Ammon's horn (tissue), 1 donor: Measurements from ENCODE around the gene HEBP1.
"Not testable (repeated sequence)": the region's sequence is repeated elsewhere in the genome, so short reads cannot be mapped to it uniquely, and the experiment has no call there.

Experiments
- DNase-seq: peaks from one replicate; pipeline ENCODE4 v3.0.0-alpha.2; 2016; ENCODE audit warnings: low spot score

HEBP1 gene

GRCh38 chr12:12999959-13000615 is at the start of gene HEBP1:
Gene HEBP1 (minus strand): TSS chr12:13000265. CDS start chr12:13000114, 151 bp downstream.
- DNase-seq = peak; percentile 99

- no peak for DNase-seq
Observed at GRCh38 chr12:13049816-13050215, 49.8 kb upstream of the HEBP1 start.

GRCh38 chr12:13046964-13047363 is 46.9 kb upstream of the HEBP1 start:
- no peak for DNase-seq

GRCh38 chr12:13045816-13046215 is 45.8 kb upstream of the HEBP1 start:
- DNase-seq = no peak

GRCh38 chr12:13044906-13045299 is 44.8 kb upstream of the HEBP1 start:
- no peak for DNase-seq

GRCh38 chr12:13044002-13044905 is 44.2 kb upstream of the HEBP1 start, which contains the start of gene FAM234B:
Gene FAM234B (plus strand): TSS chr12:13044381. CDS start chr12:13044404, 23 bp downstream.
- DNase-seq = peak; percentile 83

- no peak for DNase-seq
Observed at GRCh38 chr12:13042666-13043230, 42.7 kb upstream of the HEBP1 start.

DNA sequence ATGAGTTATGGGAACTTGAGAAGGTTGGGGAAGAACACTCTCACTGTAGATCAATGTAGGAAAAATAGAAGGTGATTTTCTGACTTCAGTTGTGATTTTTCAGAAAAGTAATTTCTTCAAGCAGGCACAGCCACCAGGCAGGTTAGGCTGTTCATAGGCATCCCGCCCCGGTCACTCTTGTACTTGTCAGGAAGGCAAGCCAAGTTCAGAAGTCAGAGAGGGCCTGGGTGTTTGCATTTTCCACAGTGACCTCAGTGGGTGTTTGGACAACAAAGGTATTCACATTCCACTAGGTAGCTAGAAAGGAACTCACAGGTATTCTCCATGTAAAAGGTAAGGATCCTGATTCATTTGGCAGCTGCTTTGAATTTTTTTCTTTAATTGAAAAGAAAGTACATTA is 41.2 kb upstream of the HEBP1 start:
- no peak for DNase-seq

GRCh38 chr12:13039328-13039956 is 39.4 kb upstream of the HEBP1 start:
- DNase-seq = no peak

DNA sequence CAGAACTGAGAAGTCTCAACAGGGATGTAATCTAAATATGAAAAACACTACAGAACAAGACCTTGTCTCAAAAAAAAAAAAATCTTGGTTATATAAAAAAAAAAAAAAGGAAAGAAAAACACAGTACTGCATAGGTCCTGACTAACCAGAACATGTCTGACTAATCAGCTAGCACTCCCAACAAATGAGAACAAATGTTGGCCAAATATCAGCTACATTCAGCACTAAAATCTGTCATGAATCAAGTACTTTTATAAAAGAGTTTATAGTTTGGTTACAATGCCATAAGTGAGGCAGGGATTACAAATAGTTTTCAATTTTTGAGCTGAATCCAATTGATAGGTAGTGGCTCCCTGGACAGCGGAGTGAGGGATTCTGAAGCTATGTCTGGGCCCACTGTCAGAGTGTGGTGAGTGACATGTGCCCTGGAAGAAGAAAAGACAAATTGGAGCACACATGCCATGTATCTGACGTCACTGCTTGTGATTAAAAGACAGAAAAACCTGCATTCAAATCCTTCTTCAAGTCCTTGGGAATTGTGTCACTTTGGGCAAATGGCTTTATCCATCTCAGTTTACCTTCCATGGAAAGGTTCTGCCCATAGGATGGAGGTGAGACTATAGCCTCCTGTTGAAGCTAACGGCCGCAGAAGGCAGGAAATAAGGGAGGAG is 38.6 kb upstream of the HEBP1 start:
- peak; percentile 35 for DNase-seq

DNA sequence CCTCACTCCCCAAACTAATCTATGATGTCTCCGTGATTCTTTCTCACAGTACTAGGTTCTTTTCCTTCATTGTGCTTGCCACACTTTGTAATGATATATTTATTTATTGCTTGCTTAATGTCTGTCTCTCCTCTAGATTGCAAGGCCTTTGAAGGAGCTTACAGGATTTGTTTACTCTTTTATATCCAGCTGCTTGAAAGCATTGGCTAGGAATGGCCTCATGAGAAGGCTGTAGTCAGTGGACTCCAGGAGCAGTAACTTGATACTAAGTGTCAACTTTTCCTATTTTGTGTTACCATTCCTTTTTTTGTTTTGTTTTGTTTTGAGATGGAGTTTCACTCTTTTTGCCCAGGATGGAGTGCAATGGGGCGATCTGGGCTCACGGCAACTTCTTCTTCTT is 36.8 kb upstream of the HEBP1 start:
- no peak for DNase-seq

DNA sequence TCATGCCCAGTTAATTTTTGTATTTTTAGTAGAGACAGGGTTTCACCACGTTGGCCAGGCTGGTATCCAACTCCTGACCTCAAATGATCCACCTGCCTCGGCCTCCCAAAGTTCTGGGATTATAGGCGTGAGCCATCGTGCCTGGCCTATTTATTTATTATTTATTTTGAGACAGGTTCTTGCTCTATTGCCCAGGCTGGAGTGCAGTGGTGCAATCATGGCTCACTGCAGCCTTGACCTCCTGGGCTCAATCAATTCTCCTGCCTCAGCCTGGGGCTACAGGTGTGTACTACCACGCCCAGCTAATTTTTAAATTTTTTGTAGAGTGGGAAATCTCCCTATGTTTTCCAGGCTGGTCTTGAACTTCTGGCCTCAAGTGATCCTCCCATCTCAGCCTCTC is 35.3 kb upstream of the HEBP1 start:
- not testable (repeated sequence) for DNase-seq

GRCh38 chr12:13033476-13033875 is 33.4 kb upstream of the HEBP1 start:
- no peak for DNase-seq

DNA sequence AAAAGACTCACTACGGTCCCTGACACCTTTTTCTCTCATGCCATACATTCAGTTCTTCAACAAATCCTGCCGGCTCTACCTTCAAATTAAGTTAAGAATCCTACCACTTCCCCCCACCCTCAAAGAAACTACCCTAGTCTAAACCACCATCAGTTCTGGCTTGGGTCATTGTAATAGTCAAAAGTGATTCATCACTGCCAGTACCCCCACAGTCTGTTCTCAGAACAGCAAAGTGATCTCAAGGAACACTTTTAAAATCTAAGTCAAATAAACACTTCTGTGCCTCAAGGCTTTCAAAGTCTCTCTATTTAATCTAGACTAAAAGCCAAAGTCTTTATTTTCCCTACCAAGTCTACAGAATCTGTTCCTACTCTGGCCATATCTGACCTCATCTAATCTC is 32.1 kb upstream of the HEBP1 start:
- no peak for DNase-seq

GRCh38 chr12:13030541-13031291 is 30.7 kb upstream of the HEBP1 start:
- no peak for DNase-seq

- DNase-seq = no peak
Observed at GRCh38 chr12:13028825-13029570, 28.9 kb upstream of the HEBP1 start.

- DNase-seq = no peak
Observed at GRCh38 chr12:13027508-13027907, 27.4 kb upstream of the HEBP1 start.

- DNase-seq = no peak
Observed at GRCh38 chr12:13027032-13027431, 27.0 kb upstream of the HEBP1 start.

- no peak for DNase-seq
Observed at GRCh38 chr12:13026286-13026685, 26.2 kb upstream of the HEBP1 start.

GRCh38 chr12:13024531-13024916 is 24.5 kb upstream of the HEBP1 start:
- no peak for DNase-seq
